GM08714 (cell line): ENCODE results near the gene SEC24B.

ENCODE experiments used
- H3K4me3 ChIP-seq: fragments of 200-500 bp; sonication (Bioruptor generic); 2 replicates; pipeline ENCODE4 v1.5.1; 2014; ENCODE audit warnings: mild to moderate bottlenecking, low read length, inconsistent platforms
- ZNF274 ChIP-seq: IDR thresholded peaks from 2 replicates; pipeline ENCODE4 v1.6.1; 2012; ENCODE audit warnings: mild to moderate bottlenecking, low read depth, low read length

The SEC24B gene

DNA sequence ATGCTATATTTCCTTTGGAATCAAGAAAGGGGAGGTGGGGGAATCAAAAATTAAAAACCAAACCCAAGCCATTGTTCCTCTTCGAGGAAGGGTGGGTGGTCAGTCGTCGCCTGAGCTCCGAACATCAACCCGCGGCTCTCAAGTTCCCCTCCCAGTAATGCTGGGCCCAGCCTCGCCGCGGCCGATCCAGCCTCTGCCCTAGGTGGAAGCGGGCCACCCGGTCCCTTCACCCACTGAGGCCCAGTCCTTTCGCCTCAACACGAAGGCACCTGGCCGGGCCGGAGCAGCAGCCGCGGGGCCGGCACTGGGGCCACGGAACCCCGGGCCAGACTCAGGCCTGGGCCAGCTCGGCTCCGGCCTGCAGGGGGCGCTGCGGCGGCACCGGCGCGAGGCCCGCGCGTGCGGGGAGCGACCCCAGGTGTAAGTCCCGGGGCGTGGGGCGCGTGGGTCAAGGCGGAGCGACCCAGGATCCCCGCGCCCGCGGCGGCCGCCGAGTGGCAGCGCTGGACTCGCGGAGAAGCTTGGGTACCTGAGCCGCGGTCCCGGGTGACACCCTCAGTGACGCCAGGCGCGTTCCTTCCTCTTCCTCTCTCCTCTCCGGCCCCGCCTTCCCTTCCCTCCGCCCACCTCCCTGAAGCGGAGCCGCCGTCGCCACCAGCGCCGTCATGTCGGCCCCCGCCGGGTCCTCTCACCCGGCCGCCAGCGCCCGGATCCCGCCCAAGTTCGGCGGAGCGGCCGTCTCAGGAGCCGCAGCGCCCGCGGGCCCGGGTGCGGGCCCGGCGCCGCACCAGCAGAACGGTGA lies at the start of gene SEC24B:
Gene SEC24B, plus strand, starts transcription at position 611 of the 802 bp plus-strand sequence. Its CDS starts 55 bp downstream, at position 666.
- TF ChIP-seq ZNF274, result no peak
- peak within 1 kb of the TSS; percentile 94 for H3K4me3 ChIP-seq

- H3K4me3 ChIP-seq, result no peak overlapping the region
- no peak for TF ChIP-seq ZNF274
These were observed 49.8 kb upstream of the SEC24B start for GRCh38 chr4:109383823-109384222.

GRCh38 chr4:109385260-109385659 lies 48.4 kb upstream of the SEC24B start:
- TF ChIP-seq ZNF274, result no peak
- no peak overlapping the region for H3K4me3 ChIP-seq

- TF ChIP-seq ZNF274, result no peak
- peak overlapping the region; percentile 20; the same call in 1 of the 2 replicates for H3K4me3 ChIP-seq
These were observed 44.1 kb upstream of the SEC24B start for GRCh38 chr4:109389369-109390114.

GRCh38 chr4:109390115-109390768 lies 43.4 kb upstream of the SEC24B start:
- 0 out of 2 replicates have a peak overlapping the region, but pooled peaks have one; percentile 20 for H3K4me3 ChIP-seq
- no peak for TF ChIP-seq ZNF274

- H3K4me3 ChIP-seq, result no peak overlapping the region
- TF ChIP-seq ZNF274, result no peak
These were observed 37.9 kb upstream of the SEC24B start for GRCh38 chr4:109395694-109396093.

GRCh38 chr4:109398928-109399327 lies 34.7 kb upstream of the SEC24B start:
- TF ChIP-seq ZNF274, result no peak
- no peak overlapping the region for H3K4me3 ChIP-seq

DNA sequence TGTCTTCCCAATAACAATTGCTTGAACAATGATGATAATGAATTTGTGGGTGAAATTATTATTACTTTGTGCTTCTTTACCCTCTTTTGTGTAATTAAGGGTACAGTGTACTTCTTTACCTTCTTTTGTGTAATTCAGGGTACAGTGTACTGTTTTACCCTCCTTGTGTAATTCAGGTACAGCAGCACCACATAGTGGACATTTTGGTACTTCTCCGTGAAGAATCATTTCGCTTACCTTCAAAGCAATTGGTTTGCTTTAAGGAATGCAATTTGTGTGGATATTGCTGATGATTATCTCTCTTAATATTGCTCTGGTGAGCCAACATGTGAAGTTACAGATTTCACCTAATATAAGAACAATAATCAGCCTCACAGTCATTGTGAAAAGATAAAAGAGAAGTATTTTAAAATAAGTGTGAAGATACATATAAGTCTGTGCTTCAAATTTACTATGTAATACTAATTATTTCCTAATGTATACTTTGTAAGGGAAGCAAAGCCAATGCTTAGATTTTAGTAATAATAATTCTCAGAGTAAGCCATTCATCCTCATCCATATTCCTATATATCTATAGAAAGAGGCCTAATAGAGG lies 27.2 kb upstream of the SEC24B start:
- TF ChIP-seq ZNF274, result no peak
- H3K4me3 ChIP-seq, result no peak overlapping the region

DNA sequence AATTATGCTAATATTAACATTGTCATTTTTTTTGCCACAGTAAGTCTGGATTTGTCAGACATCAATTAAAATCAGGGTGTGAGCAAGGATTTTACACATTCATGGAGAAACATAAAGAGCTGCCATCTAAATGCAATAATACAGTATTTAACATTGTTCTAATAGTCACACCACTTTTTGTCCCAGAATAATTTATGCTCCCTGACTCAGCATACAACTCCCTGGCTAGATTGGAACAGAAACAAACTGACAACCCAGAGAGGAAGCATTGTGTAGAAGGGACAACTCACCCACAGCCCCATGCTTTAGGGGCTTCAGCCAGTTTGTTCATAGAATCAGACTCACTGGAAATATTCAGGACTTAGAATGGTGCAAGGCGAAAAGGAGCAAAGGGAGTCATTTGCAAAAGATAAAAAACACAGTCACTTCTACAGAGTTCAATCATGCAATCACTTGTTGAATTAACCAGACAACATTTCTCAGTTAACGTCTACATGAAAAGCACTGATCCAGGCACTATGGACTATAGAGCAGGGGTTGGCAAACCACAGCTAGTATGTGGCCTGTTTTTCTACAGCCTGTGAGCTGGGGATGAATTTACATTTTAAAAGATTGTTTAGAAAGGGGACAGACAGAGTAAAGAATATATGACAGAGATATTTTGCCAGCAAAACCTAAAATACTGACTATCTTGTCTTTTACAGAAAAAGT lies 26.4 kb upstream of the SEC24B start:
- no peak for TF ChIP-seq ZNF274
- no peak overlapping the region for H3K4me3 ChIP-seq

GRCh38 chr4:109408711-109409110 lies 24.9 kb upstream of the SEC24B start:
- no peak overlapping the region for H3K4me3 ChIP-seq
- TF ChIP-seq ZNF274, result no peak

DNA sequence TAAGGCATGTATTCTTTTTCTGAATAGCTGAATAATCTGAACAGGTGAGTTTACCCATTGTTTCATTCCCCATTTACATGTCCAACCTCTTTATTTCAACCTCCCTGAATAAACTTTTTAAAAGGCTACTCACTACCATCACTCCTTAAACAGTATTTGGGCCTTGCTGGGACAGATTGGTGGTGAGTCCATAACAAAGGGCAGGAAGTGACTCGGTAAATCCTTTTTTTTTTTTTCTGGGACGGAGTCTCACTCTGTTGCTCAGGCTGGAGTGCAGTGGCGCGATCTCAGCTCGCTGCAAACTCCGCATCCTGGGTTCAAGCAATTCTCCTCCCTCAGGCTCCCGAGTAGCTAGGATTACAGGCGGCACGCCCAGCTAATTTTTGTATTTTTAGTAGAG lies 23.4 kb upstream of the SEC24B start:
- TF ChIP-seq ZNF274, result no peak
- no peak overlapping the region for H3K4me3 ChIP-seq

DNA sequence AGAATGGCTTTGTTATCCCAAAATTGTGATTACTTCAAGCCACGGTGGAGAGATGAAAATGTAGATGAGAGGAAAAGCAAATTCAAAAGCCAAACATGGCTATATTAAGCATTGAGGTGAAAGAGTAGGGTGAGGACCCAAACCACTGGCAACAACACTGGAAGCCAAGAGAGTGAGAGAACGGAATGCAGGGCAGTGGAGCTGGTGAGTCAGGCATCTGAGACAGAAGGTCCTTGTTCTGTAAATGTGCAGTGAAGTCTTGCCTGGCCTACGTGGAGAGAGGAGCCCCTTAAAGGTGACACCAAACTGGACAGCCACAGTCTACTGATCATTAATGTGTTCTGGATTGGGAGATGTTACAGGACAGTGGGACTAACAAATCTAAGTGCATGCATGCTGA lies 22.8 kb upstream of the SEC24B start:
- H3K4me3 ChIP-seq, result no peak overlapping the region
- no peak for TF ChIP-seq ZNF274

DNA sequence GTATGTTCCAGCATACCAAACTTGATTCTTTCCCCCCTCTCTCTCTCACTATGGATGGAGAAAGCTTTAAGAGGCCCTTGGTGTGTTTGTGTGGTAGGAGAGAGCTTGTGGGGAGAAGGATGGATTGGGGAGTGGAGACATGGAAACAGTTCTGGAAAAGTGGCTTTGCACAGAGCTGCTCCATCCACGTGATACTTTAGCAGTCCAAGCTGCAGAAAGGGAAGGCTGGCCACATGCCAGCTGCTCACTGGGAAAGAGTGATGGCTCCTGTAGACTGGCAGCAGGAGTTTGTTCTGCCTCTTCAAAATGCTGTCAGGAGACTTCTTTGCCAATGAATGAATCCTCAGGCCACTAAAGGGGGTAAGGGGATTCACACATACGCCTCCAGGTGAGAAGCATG lies 21.7 kb upstream of the SEC24B start:
- H3K4me3 ChIP-seq, result no peak overlapping the region
- no peak for TF ChIP-seq ZNF274

DNA sequence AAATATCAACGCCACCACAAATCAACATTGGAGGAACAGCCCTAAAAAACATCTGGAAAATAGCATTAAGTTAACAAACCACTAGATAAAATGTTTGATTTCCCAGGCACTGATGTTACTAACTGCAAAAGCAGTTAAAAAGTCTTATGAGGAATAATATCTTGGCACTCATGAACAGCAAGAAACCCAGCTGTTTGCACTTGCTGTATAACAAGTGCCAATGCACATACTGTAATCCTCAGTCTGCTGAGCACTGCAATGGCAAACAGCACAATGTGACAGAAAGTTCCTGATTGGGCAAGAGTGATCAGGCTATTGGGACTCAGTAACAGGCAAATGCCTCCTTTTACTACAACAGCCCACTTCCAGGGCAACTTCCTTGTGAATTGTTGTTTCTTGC lies 20.8 kb upstream of the SEC24B start:
- H3K4me3 ChIP-seq, result no peak overlapping the region
- TF ChIP-seq ZNF274, result no peak
